NCI-H748 treated with DMSO at 0.1 percent for 48 hours (cell line): ENCODE data around the gene LKAAEAR1.
A peak's percentile ranks its signal among the peaks of the same experiment; 100 is the strongest.

Experiments
- DNase-seq: peaks from one replicate; lab custom pipeline; 2025; lab: John Stamatoyannopoulos, UW

The LKAAEAR1 gene

DNA sequence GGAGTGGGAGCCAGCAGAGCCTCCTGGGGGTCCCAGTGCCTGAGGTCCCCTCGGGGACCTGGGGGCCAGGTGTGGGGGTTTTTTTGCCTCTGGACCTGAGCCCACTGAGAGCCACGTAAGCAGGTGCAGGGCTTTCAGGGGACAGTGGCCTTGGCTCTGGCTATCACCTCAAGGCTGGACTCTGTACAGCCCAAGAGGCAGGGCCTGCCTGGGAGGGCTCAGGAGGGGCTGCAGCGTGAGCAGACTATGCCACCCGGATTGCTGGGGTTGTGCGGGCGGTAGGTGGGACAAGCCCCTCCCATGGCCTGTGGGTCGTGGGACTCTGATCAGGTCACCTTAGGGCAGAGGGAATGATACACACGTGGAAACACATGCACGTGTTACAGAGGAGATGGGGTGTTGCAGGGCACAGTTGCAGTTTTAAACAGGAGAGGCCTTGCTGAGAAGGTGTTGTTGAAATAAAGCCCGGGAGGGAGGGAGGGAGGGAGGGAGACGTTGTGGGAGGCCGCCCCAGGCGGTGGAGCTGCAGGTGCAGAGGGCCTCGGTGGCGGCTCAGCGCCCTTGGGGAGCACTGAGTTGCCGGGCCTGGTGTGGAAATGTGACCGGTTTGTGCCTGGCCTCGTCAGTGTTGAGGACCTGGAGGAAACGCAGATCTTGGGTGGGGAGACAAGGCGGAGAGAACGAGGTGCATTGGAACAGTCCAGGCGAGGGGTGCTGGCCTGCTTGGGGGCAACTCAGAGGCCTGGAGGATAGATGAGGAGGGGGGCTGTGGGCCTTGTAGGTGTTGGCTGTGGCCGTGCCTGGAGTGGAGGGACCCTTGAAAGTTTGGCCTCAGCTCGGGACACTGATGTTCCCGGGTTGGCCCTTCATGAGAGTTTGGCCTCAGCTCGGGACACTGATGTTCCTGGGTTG, 18.9 kb downstream of the LKAAEAR1 start:
- no peak for DNase-seq

DNA sequence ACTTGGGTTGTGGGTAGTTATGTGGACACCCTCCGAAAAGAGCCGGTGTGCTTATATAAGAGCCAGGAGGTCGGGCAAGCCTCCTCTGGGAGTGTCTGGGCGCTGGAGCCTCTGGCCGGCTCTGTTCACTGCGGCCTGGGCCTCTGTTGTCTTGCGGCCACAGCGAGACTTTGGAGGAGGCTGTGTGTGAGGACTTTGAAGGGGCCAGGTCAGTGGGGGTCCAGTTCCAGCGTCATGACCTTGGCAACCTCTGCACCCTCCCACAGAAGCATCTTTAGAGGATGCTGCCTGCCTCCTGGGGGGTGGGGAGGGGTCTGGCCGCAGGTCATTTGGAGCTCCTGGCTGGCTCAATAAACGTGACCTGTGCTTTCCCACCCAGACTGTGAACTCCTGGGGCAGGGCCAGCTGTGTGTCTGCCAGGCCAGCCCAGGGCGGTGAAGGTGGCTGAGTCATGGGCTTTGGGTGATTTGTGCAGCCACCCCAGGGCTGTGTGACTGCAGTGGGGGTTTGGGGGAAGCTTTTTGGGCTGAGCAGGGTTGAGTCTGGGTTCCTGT, 20.0 kb downstream of the LKAAEAR1 start:
- no peak for DNase-seq

DNA sequence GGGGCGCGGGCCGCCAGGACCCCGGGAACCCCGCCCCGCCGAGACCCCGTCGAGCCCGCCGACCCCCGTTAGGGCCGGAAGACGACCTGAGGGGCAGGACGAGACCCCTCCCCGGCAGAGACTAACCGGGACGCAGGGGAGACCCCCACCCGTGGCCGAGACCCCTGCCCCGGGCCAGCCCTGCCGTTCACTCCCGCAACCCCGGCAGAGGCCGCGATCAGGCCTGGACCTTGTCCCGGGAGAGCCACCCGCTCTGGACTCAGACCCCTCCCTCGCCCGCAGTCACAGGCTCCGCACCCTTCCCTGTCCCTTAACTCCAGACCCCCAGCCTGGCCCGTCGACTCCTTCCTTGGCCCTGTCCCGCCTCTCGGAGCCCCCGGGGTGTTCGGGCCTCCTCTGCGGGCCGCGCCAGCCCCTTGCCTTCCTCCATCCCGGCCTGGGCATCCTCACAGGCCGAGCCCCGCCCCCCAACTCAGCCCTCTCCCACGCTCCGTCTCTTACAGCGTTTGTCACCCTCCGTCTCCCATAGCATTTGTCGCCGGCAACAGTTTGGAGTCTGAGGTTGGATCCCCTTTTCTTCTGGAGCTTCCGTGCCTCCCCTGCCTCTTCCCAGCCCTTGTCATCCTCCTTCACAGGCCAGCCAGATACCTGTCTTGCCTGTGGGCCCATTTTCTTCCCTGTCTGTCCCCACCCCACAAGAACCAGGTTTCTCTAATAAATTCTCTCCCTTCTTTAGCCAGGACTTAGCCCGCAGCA, 20.6 kb downstream of the LKAAEAR1 start:
- no peak for DNase-seq

DNA sequence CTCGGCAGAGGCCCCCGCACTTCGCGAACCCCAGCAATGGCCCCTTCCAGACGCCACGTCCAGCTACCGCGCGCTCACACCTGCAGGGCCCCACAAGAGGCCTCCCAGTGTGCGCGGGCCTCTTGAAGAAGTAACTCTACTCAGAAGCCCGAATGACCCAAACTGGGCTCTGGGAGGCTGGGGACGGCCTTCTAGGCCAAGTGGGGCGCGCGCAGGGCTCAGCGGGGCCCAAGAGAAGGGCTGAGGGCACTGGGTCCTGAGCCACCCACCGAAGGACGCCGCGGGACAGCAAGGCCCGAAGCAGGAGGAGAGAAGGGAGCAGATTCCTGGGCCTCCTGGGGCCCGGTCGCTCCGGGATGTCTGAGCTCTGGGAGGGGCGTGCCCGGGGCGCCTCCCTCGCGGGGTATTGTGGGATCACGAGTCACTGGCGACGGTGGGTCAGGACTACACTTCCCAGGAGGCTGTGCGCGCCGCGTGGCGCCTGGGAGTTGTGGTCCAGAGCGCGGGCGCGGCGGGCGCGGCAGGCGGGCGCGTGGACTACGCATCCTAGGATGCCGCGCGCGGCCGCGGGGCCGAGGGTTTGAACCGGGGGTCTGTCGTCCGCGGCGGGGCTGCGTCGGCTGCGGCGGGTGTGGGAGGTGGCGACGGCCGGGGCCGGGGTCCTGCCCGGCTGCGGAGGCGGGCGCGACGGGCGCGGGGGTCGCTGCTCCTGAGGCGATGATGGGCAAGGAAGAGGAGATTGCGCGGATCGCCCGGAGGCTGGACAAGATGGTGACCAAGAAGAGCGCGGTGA, 21.4 kb downstream of the LKAAEAR1 start, which contains the start of gene TCEA2:
Gene TCEA2 (plus strand): TSS at position 603 of the 793 bp plus-strand sequence. CDS start 115 bp downstream, at position 718.
- peak; percentile 58 for DNase-seq

DNA sequence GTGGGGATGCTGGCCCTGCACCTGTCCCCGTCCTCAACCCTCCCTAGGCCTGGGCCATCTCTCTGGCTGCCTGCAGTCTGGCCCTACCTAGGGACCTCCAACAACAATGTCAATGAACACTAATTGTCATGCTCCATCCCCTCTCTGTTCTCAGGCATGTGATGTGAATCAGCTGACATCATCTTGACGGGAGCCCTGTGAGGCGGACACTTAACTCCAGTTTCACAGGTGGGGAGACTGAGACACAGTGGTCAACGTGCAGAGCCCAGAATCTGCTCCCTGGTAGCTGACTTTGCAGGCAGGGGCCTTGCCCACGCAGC, 22.0 kb downstream of the LKAAEAR1 start:
- DNase-seq = no peak

DNA sequence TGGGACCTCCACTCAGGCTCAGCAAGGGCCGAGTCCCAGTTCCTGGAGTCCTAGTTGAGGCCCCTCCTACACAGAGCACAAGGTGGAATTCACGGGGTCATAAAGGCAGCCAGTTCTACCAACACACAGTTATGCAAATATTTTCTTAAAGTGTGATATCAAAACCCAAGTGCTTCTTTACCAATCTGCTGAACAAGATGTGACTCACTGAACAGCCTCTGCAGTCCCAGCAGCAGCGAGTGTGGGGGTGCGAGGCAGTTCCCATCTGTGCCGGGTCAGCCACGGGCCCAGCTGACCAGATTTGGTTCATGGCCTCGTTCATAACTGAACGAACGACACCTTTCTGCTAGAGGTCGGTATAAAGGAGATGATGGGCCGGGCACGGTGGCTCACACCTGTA, 25.7 kb downstream of the LKAAEAR1 start:
- DNase-seq = no peak

DNA sequence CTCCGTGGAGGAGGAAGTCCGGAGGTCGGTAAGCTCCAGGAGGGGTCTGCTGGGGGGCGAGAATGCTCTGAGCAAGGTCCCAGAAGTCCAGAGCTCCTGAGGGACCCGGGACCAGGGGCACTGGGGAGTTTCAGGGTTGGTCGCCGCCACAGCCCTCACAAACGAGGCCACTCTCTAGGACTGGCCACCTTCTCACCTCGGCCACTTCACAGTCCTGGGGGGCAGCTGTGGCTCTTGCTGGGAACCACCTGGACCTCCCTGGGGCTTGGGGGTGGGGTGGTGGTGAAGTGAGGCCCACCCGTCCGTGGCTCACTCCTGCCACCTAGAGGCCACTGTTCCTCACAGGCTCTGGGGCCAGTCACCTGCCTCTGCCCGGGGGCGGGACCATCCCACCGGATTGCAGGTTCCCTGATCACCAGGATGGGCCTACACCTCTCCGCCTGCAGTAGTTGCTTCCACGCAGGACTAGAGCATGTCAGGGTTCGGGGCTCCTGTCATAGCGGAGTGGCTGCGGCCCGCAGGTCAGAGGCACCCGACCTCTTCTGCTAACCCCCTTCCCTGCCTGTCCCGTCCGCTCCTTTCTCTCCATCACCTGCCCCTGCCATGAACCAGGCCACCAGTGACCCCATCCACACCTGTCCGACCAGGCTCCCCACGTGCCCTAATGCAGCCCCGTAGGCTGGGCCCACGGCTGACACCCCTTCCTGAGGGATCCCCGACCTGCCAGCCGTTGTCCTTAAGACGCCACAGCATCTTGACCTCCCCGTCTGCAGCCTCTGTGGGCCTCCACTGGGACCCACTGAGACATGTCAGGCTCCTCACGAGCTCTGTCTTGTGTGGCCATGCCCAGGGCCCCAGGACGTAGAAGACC, 26.3 kb downstream of the LKAAEAR1 start:
- peak; percentile 7 for DNase-seq

DNA sequence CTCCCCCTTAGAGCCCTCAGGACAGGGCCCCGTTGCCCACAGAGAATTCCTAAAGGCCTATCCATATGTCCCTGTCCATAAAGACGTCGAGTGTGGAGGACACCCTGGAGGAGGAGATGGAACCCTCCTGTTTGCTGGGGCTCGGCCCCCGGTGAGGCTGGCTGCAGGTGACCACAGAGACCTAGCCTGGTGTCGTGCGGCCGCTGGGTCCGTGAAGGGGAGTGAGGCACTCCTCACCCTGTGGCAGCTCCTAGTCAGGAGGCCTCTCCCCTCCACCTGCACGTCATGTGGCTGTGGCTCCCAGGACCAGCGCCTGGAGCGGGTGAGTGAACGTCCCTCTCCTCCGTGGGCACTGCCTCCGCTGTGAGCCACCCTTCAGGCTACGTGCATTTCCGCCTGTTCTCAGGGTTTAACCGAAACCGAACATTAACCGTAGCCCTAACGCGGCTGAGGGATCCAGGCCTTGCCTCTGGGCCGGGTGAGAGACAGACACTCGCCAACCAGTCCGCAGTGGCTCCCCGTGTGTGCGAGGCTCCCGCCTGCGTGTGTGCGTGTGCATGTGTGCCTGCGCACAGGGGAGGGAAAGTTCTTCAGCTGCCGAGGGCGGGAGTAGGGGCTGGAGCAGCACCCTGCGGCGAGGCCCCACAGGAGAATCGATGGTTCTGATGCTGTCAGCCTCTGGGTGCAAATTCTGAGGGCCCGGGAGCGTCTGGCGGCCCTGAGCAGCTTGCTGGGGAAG, 27.1 kb downstream of the LKAAEAR1 start:
- DNase-seq = no peak

DNA sequence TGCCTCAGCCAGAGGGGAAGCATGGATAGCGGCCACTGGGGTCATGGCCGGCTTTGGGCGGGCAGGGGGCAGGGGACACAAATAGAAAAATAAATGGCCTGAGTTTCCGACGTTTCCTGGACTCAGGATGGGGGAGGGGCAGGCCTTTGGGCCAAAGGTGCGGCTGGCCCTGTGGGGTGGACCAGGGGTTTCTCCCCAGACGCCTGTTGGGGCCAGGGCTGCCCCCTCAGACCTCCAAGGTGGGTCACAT, 27.6 kb downstream of the LKAAEAR1 start:
- DNase-seq = no peak

DNA sequence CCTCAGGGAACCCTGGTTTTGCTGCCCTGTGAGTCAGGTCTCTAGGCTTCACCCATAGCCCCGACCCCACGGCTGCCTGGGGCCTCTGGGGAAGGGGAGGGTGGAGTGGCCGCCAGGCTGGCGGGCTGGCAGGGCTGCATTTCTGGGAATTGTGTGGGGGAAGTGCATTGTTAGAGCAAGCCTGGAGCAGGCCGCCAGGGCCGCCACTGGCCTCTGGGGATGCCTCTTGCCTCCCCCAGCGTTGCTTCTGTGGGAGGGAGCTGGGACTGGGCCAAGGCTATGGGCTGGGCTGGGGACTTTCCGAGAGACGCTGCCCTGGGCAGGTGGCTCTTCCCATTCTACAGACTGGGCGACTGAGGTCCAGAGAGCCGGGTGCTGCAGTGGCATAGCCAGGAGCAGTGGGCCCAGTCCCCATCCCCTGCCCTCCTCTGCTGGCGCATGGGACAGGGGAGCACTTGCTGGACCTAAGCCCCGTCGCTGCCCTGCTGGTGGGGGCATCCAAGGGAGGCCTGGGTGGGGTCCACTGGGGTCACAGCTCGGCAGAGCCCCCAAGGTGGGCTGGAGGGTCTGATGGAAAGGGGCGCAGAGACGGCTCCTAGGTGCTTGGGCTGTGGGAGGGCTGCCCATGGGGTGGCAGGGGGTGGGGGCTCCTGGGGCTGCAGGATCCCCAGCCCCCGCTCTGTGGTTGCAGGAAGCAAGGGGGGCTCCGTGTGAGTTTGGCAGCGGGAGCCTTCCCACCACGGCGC, 28.1 kb downstream of the LKAAEAR1 start:
- no peak for DNase-seq

DNA sequence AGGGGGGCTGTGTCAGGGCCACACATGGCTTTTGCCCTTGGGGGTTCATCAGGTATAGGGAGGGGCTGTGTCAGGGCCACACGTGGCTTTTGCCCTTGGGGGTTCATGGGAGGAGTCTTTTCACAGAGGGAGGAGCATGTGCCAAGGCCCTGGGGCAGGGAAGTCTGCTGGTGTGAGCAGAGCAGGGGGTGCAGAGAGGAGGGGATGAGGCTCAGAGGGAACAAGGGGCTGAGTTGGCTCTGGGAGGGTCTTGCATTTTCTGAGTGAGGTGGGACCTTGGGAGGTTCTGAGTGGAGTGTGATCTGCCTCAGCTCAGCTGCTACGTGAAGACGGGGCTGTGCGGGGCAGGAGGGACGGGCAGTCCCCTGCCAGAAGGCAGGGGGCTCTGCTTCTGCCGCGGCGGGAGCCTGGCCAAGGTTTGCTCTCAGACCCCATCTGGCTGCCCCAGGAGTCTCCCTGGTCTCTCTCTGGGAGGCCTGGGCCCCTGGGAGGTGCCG, 28.8 kb downstream of the LKAAEAR1 start:
- no peak for DNase-seq

DNA sequence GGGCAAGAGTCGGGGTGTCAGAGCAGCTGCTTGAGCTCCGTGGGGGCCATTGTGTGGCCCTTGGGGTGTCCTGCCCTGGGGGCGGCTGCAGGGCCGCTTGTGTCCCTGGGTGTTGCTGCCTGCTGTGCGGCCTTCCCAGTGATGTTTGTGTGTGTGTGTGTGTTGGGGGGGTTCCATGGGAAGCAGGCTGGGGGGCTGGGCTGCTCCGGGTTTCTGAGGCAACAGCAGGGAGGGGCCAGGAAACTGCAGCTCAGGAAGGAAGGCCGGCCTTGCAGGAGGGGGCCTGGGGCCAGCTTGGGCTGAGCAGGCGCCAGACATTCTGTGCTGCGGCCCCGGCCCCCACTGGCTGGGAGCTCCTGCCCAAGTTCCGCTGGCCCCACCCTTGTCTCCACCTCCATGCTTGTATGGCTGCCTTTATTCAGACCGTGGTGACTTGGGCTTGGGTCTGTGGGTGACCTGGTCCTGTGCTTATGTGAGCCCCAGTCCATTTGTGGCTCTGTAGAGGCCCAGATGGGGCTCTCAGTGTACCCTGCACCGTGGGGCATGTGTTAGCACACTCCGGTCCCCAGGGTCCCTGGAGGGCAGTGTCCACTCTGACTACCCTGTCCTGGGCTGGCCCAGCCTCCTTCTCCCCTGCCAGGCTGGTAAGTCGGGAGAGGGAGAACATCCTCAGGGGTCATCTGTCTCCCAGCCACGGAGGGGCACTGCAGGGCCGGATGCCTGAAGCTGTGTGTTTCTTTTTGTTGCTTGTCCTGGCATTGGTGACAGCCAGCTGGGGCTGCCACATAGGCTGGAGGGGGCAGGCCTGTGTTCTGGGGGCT, 30.1 kb downstream of the LKAAEAR1 start:
- DNase-seq = no peak

DNA sequence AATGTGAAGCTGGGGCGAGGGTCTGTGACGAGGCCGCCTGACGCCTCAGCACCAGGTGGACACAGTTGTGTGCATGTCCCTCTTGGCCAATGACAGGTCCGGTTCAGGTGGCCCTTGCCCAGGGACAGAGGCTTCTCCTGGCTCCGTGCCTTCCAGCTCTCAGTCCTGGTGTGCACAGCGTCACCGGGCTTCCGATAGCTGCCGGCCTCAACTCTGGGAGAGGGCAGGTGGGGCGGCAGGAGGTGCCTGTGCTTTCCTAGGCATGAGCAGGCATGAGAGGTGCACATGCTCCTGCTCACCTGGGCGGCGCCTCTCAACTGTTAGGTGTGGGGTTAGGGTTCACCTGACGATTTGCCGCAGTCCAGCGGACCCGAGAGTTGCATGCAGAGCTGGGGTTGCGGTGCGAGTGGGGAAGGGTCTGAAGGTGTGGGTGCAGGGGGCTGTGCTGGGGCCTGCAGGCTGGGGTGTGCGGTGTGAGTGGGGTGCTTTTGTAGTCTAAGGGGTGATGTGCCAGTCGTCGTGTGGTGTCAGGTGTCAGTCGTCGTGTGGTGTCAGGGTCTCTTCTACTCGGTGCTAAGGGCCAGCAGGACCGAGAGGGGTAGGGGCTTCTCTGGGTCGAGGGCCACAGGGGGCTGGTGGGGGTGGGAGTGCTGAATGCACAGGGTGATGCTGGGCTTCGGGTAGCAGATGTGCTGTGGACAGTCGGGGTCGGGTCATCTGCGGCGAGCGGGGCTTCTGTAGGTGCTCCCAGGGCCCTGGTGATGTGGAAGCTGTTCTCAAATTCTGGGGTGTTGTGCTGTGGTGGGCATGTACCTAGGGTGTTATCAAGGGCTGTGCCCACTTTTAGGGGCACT, 31.0 kb downstream of the LKAAEAR1 start:
- no peak for DNase-seq

DNA sequence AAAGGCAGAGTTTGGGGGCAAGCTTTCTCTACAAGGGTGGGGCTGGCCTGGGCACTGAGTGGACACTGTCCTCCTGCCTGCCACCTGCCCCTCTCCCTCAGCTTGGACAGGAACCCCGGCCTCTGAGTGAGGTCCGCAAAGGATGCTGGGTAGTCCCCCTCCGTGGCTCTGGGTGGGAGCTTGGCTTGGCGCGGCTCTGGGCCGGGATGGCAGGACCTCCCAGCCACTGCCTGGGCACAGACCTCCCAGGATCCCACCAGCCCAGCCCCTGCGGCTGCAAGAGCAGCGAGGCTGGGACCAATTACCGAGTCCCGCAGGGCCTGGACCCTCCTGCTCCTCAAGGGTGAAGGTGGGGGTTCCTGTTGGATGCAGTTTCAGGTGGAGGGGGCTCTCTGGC, 31.9 kb downstream of the LKAAEAR1 start:
- DNase-seq = no peak

DNA sequence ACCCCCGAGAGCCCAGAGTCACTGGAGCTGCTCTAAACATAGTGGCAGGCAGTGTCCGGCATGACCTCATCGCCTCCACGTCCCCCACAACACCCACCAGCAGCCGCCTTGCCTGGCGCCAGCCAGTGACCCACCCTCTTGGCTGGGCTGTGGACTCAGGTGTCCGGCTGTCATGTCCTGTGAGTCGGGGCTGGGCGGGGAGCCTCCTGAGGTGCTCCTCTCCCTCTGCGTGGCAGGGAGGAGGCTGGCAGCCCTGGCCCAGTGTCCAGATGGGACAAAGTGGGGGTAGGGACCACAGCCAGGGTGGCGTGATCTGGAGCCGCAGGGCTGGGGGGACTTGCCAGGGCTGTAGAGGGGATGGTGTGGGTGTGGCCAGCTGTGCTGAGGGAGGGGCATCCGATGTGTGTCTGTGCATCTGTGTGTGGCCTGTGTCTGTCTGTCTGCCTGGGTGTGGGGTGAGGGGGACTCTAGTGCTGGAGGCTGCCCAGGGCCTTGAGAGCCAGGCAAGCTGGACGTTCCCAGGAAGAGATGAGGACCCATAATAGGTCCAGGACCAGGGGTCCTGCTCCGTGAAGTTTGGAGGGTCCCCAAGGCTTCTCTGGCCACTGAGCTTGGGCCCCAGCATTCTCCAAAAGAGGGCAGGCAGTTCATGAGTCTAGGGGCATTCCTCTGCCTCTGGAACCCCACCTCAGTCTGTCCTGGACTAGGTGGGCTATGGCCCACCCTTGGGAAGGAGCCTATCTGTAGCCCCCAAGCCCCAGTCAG, 32.5 kb downstream of the LKAAEAR1 start:
- DNase-seq = no peak

DNA sequence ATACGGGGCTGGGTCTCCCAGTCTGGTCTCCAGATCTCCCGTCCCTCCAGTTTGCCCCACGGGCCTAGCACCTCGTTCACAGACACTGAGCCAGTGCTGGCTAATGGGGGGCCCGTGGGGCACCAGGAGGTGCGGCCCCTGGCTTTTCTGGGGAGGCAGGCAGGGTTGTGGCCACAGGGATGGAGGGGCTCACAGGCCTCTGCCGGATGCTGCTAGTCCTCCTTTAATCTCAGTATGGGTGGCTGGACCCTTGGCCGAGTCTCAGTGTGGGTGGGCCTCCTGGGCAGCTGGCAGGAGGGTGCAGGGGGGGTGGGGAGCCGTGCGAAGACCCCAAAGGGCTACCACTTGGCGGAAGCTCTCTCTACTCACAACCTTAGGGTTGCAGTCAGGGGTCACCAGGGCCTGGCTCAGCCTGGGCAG, 33.2 kb downstream of the LKAAEAR1 start:
- DNase-seq = no peak
